K562 (cell line): ENCODE data around the gene PRR7. TPM values are rescaled to one million over a fixed set of nuclear protein-coding genes. Genes with fewer than 3 reads are reported as not detected.

Experiments used
- ATAC-seq: fragments of 200-7000 bp; cut with Tn5 transposase; 3 replicates; pipeline ENCODE4 v1.9.1; 2020; ENCODE audit warnings: moderate library complexity
- BruUV-seq: library from RNA; stranded (reverse); fragments of 400-500 nt; replicated peaks from 2 replicates; lab custom pipeline; 2021; lab: Mats Ljungman, UMichigan
- CTCF ChIA-PET: fragments of 300-600 bp; formaldehyde crosslinking; extraction: SDS; loops from one replicate; lab custom pipeline; 2021; ENCODE audit warnings: low intra/inter-chr PET ratio; lab: Yijun Ruan, JAX
- POLR2A ChIA-PET: fragments of 300-600, 350-650 bp; sonication (Branson Sonifier 250); formaldehyde crosslinking; extraction: SDS; loops from one replicate; lab custom pipeline; 2021; ENCODE audit warnings: antibody characterized with exemption, inconsistent platforms; lab: Yijun Ruan, JAX
- DNase-seq, 4 experiments: peaks; one replicate each; pipeline versions ENCODE4 v3.0.0 to v3.0.0-alpha.2; 2011 to 2018; ENCODE audit warnings: low spot score in 3 of 4, mixed read lengths in 3 of 4; ENCODE audit errors: extremely low read depth in 1 of 4
- FAIRE-seq: peaks from 2 replicates; lab custom pipeline; 2011; peaks lifted over from hg19 to GRCh38; lab: Jason Lieb, UNC
- H2AFZ ChIP-seq: 2 replicates; pipeline ENCODE4 v1.6.0; 2011; ENCODE audit warnings: low read depth, low read length, control low read depth, inconsistent platforms
- H3K27ac ChIP-seq: fragments of 200-600 bp; 3 replicates; pipeline ENCODE4 v1.8.0; 2011; ENCODE audit warnings: low read depth, mild to moderate bottlenecking, control low read depth, inconsistent platforms, low read length, moderate library complexity, mixed read lengths; ENCODE audit errors: extremely low read depth
- H3K27me3 ChIP-seq, 2 experiments: fragments of 300-600 bp in 1 of 2; 2 replicates in 1 of 2; 3 replicates in 1 of 2; pipeline versions ENCODE4 v1.6.0 to v1.8.0; 2011; ENCODE audit warnings: inconsistent platforms in 2 of 2, low read length in 2 of 2, mild to moderate bottlenecking in 1 of 2, mixed read lengths in 1 of 2, moderate library complexity in 1 of 2; ENCODE audit not compliant: control insufficient read depth in 2 of 2, insufficient read depth in 2 of 2
- H3K36me3 ChIP-seq: fragments of 300-600 bp; 3 replicates; pipeline ENCODE4 v1.8.0; 2011; ENCODE audit warnings: mild to moderate bottlenecking, low read length, inconsistent platforms; ENCODE audit not compliant: control insufficient read depth, insufficient read depth
- H3K4me1 ChIP-seq, 2 experiments: fragments of 200-600 bp in 1 of 2; replicated peaks in 1 of 2; 2 replicates in 1 of 2; 3 replicates in 1 of 2; pipeline versions ENCODE4 v1.5.1 to v1.8.0; 2011; ENCODE audit warnings: inconsistent platforms in 2 of 2, low read length in 2 of 2, mild to moderate bottlenecking in 1 of 2, mixed read lengths in 1 of 2, moderate library complexity in 1 of 2; ENCODE audit not compliant: control insufficient read depth in 2 of 2, insufficient read depth in 2 of 2
- H3K4me2 ChIP-seq: 2 replicates; pipeline ENCODE4 v1.6.1; 2011; ENCODE audit warnings: low read length, control low read depth, inconsistent platforms, mixed read lengths; ENCODE audit not compliant: insufficient read depth
- H3K4me3 ChIP-seq: fragments of 200-600 bp; sonication (generic), shearing (Covaris generic); 2 replicates; pipeline ENCODE4 v1.5.1; 2016; ENCODE audit warnings: control low read depth, inconsistent platforms
- H3K79me2 ChIP-seq: fragments of 200-600 bp; 3 replicates; pipeline ENCODE4 v1.8.0; 2011; ENCODE audit warnings: low read length, inconsistent platforms; ENCODE audit not compliant: control insufficient read depth, insufficient read depth
- H3K9ac ChIP-seq, 2 experiments: 2 replicates each; pipeline versions ENCODE4 v1.6.0 to v1.6.1; 2011; ENCODE audit warnings: low read depth in 2 of 2, low read length in 2 of 2, control low read depth in 1 of 2, inconsistent platforms in 1 of 2, mild to moderate bottlenecking in 1 of 2, mixed read lengths in 1 of 2; ENCODE audit not compliant: insufficient read depth in 1 of 2
- H3K9me1 ChIP-seq: one replicate; pipeline ENCODE4 v1.6.0; 2011; ENCODE audit warnings: inconsistent platforms, mild to moderate bottlenecking, low read length, moderate library complexity; ENCODE audit not compliant: control insufficient read depth, insufficient read depth
- H3K9me3 ChIP-seq: replicated peaks from 2 replicates; pipeline ENCODE4 v1.5.1; 2011; ENCODE audit warnings: low read depth, low read length, inconsistent platforms; ENCODE audit not compliant: control insufficient read depth, insufficient read depth
- H4K20me1 ChIP-seq: replicated peaks from 2 replicates; pipeline ENCODE4 v1.6.1; 2011; ENCODE audit warnings: low read length, inconsistent platforms, mixed read lengths; ENCODE audit not compliant: control insufficient read depth, insufficient read depth
- ARHGAP35 ChIP-seq: fragments of 450-650 bp; IDR thresholded peaks from 2 replicates; pipeline ENCODE4 v1.6.1; 2018; ENCODE audit not compliant: partially characterized antibody
- E4F1 ChIP-seq: fragments of 250-450 bp; sonication (Bioruptor Pico); IDR thresholded peaks from 2 replicates; pipeline ENCODE4 v1.5.0; 2021; ENCODE audit warnings: mild to moderate bottlenecking, borderline replicate concordance
- GABPB1 ChIP-seq: sonication (generic); formaldehyde crosslinking; IDR thresholded peaks from 2 replicates; pipeline ENCODE4 v1.8.0; 2022; ENCODE audit warnings: mild to moderate bottlenecking, missing genetic modification reagents
- MAZ ChIP-seq, 2 experiments: fragments of 450-650 bp in 1 of 2; sonication (generic) in 1 of 2; formaldehyde crosslinking; IDR thresholded peaks in 1 of 2; conservative IDR thresholded peaks in 1 of 2; 2 replicates each; pipeline versions ENCODE4 v1.4.0 to v1.5.0; 2020; ENCODE audit warnings: mild to moderate bottlenecking in 1 of 2, missing genetic modification reagents in 1 of 2
- PYGO2 ChIP-seq: fragments of 450-650 bp; IDR thresholded peaks from 2 replicates; pipeline ENCODE4 v1.6.1; 2016; ENCODE audit warnings: mild to moderate bottlenecking, missing genetic modification characterization, moderate library complexity, missing compliant biosample characterization
- TCFL5 ChIP-seq: fragments of 250-450 bp; sonication (Bioruptor Pico); conservative IDR thresholded peaks from 2 replicates; pipeline ENCODE4 v1.6.1; 2021; ENCODE audit warnings: mild to moderate bottlenecking, moderate library complexity, matching md5 sums
- VEZF1 ChIP-seq: fragments of 200-800 bp; sonication (Bioruptor generic); IDR thresholded peaks from 2 replicates; pipeline ENCODE4 v1.6.1; 2017; ENCODE audit warnings: missing genetic modification characterization, missing compliant biosample characterization
- ZBTB7A ChIP-seq: IDR thresholded peaks from 2 replicates; pipeline ENCODE4 v1.6.1; 2011; ENCODE audit warnings: low read depth, mild to moderate bottlenecking, low read length, moderate library complexity, borderline replicate concordance; ENCODE audit not compliant: control insufficient read depth
- ZFX ChIP-seq: sonication (generic); formaldehyde crosslinking; IDR thresholded peaks from 2 replicates; pipeline ENCODE4 v1.8.0; 2022; ENCODE audit warnings: mild to moderate bottlenecking, missing genetic modification reagents, moderate library complexity
- ZHX1 ChIP-seq: fragments of 150-350 bp; conservative IDR thresholded peaks from 2 replicates; pipeline ENCODE4 v1.6.1; 2014; ENCODE audit warnings: low read length
- ZNF740 ChIP-seq, 3 experiments: fragments of 200-800 bp in 1 of 3; sonication (Bioruptor generic) in 1 of 3; sonication (generic) in 1 of 3; formaldehyde crosslinking in 1 of 3; IDR thresholded peaks; 2 replicates each; pipeline versions ENCODE4 v1.6.1 to v1.8.0; 2016 to 2022; ENCODE audit warnings: mild to moderate bottlenecking in 2 of 3, missing compliant biosample characterization in 2 of 3, missing genetic modification characterization in 2 of 3, missing genetic modification reagents in 1 of 3
- WGBS: fragments of 100-300 bp; shearing (Covaris generic); methylation state at CpG from one replicate; pipeline ENCODE4 v1.1.6; 2016; ENCODE audit warnings: low coverage, mixed read lengths; ENCODE audit not compliant: insufficient coverage; ENCODE audit errors: missing lambda C conversion rate; 5-methylcytosine and 5-hydroxymethylcytosine counted together
- in situ Hi-C: fragments of 300-500 bp; cut with MboI; formaldehyde crosslinking; loops from 4 replicates; pipeline ENCODE4 v1.15.0; 2018; ENCODE audit warnings: inconsistent platforms, mixed read lengths
- intact Hi-C: fragments of 100-400 bp; cut with micrococcal nuclease; formaldehyde crosslinking; loops from 2 replicates; pipeline ENCODE4 v1.14.2; 2022
- polyA plus RNA-seq, 8 experiments: library from polyadenylated mRNA; depleted of rRNA in 4 of 8; stranded (reverse) in 5 of 8; unstranded in 3 of 8; fragments of >200 nt; fragmentation: Nextera tagmentation in 2 of 8; fragmentation: Illumina TruSeq in 1 of 8; extraction: Ambion mirVana in 2 of 8; extraction: Trizol in 1 of 8; gene quantifications; 2 replicates each; pipeline versions ENCODE4 v1.2.1 to v1.2.3, GENCODE V29; 2011 to 2014; ENCODE audit warnings: inconsistent platforms in 1 of 8, missing spikeins in 1 of 8
- total RNA-seq, 7 experiments: library from RNA; depleted of rRNA in 6 of 7; stranded (reverse); fragments of >200 nt in 6 of 7; fragmentation: Illumina TruSeq in 2 of 7; extraction: Trizol in 2 of 7; gene quantifications; 2 replicates each; pipeline versions ENCODE4 v1.2.1 to v1.2.3, GENCODE V29; 2011 to 2021; ENCODE audit warnings: low replicate concordance in 1 of 7

PRR7 gene
- total and polyA plus RNA-seq, 9 of the 15 experiments (the other 6 are each of a cell fraction or from before 2014, with no cell fraction given) = 0.80 to 11.3 (median 10.4) TPM; not detected in 4

GRCh38 chr5:177473443-177474001 is 26.9 kb downstream of the PRR7 start, which contains the start of gene DBN1:
DBN1 (minus strand) TSS chr5:177473634; CDS start chr5:177473521, 113 bp downstream.
- Histone ChIP-seq H3K9ac (peak within 1 kb of the TSS; percentile 77 to 97), H3K27ac (peak within 1 kb of the TSS; percentile 79), H3K27me3 (no peaks in the 10 kb centered on the region), H4K20me1 (no peaks in the 10 kb centered on the region; the same call in 1 of the 2 replicates), H3K9me1 (no peaks in the 10 kb centered on the region), H3K4me2 (peak within 1 kb of the TSS; percentile 82), H2AFZ (peak within 1 kb of the TSS; percentile 78), H3K4me1 (peaks cover 21 to 71% of the 10 kb centered on the region in 2 experiments), H3K9me3 (no peaks in the 10 kb centered on the region), H3K36me3 (peaks cover 21% of the 10 kb centered on the region; the same call in 1 of the 3 replicates), H3K79me2 (peaks cover 36% of the 10 kb centered on the region), H3K4me3 (peak within 1 kb of the TSS; percentile 65)
- ATAC-seq (peak; percentile 85), DNase-seq (peak; percentile 70 to 96 (median 94)), FAIRE-seq (no peak)
- ChIA-PET CTCF (interaction anchor here (0.6 kb wide), 1 partner anchor 20 kb away, joined by 3 read pairs; no protein-coding TSS in a partner anchor), POLR2A (interaction anchor here (0.7 to 1.7 kb wide), 7 partner anchors 10 to 25 kb away, joined by 3 to 10 read pairs (median 4); no protein-coding TSS in a partner anchor)
- WGBS = 4% methylated on average over 8 of the region's 69 CpGs
- intact Hi-C loops = no loop called here
- in situ Hi-C loops = no loop called here
- no TSS peak for BruUV-seq
- TF ChIP-seq TCFL5 (CRISPR knock-in tag) = no peak
- peak; percentile 9; the same call in 1 of the 2 replicates for TF ChIP-seq ZFX
- no peak for TF ChIP-seq ZHX1
- no peak for TF ChIP-seq PYGO2 (tag)
- TF ChIP-seq MAZ (CRISPR knock-in tag; conservative IDR thresholded peaks at IDR 0.05 in 1 of 2, IDR thresholded peaks at IDR 0.05 in 1 of 2) = peak in 1 of 2 experiments; percentile 28; a peak in 1 of 4 replicates
- TF ChIP-seq ZBTB7A = peak; percentile 94; the same call in 1 of the 2 replicates
- peak; percentile 96 for TF ChIP-seq VEZF1 (CRISPR knock-in tag)
- no peak for TF ChIP-seq E4F1 (CRISPR knock-in tag)
- TF ChIP-seq ARHGAP35 = no peak
- peak; percentile 37 for TF ChIP-seq ZNF740 (CRISPR knock-in tag; IDR thresholded peaks at IDR 0.05)
- no peak for TF ChIP-seq ZNF740 (tag; IDR thresholded peaks at IDR 0.05)
- TF ChIP-seq GABPB1 (CRISPR knock-in tag) = 0 out of 2 replicates have a peak, but pooled peaks have one; percentile 10
